Measurements from ENCODE around the gene PLEKHG4B.

The PLEKHG4B gene

GRCh38 chr5:76358-77169, 15.4 kb upstream of the PLEKHG4B start:
- Mint-ChIP-seq H3K27ac (no peak overlapping the region), H3K4me3 (no peak overlapping the region), H3K27me3 (ENCODE audit: low read depth) (peaks cover 49% of the 10 kb centered on the region), H3K4me1 (peaks cover 8% of the 10 kb centered on the region), H3K36me3 (ENCODE audit: low read depth) (no peaks in the 10 kb centered on the region), H3K9me3 (no peaks in the 10 kb centered on the region)
- no peak for TF ChIP-seq CTCF (IDR thresholded peaks at IDR 0.05; ENCODE audit: unreplicated experiment in 3 of 3)

GRCh38 chr5:77170-77501, 14.8 kb upstream of the PLEKHG4B start:
- H3K9me3 Mint-ChIP-seq: no peaks in the 10 kb centered on the region
- no peak for TF ChIP-seq CTCF (IDR thresholded peaks at IDR 0.05; ENCODE audit: unreplicated experiment in 3 of 3)
- no peak overlapping the region for H3K4me3 Mint-ChIP-seq
- peaks cover 47% of the 10 kb centered on the region for H3K27me3 Mint-ChIP-seq (ENCODE audit: low read depth)
- H3K27ac Mint-ChIP-seq: no peak overlapping the region
- peaks cover 10% of the 10 kb centered on the region for H3K4me1 Mint-ChIP-seq
- no peaks in the 10 kb centered on the region for H3K36me3 Mint-ChIP-seq (ENCODE audit: low read depth)

GRCh38 chr5:77546-77945, 14.4 kb upstream of the PLEKHG4B start:
- Mint-ChIP-seq H3K9me3 (no peaks in the 10 kb centered on the region), H3K4me3 (no peak overlapping the region), H3K27me3 (ENCODE audit: low read depth) (peaks cover 51% of the 10 kb centered on the region), H3K4me1 (peaks cover 14% of the 10 kb centered on the region), H3K36me3 (ENCODE audit: low read depth) (no peaks in the 10 kb centered on the region), H3K27ac (no peak overlapping the region)
- no peak for TF ChIP-seq CTCF (IDR thresholded peaks at IDR 0.05; ENCODE audit: unreplicated experiment in 3 of 3)

- Mint-ChIP-seq H3K4me1 (peaks cover 19% of the 10 kb centered on the region), H3K4me3 (no peak overlapping the region), H3K27me3 (ENCODE audit: low read depth) (peaks cover 57% of the 10 kb centered on the region), H3K27ac (no peak overlapping the region), H3K9me3 (no peaks in the 10 kb centered on the region), H3K36me3 (ENCODE audit: low read depth) (no peaks in the 10 kb centered on the region)
- TF ChIP-seq CTCF (IDR thresholded peaks at IDR 0.05; ENCODE audit: unreplicated experiment in 3 of 3): no peak
Observed at GRCh38 chr5:77957-78804, 13.8 kb upstream of the PLEKHG4B start.

- Mint-ChIP-seq H3K4me3 (no peak overlapping the region), H3K4me1 (peaks cover 19% of the 10 kb centered on the region), H3K36me3 (ENCODE audit: low read depth) (no peaks in the 10 kb centered on the region), H3K27me3 (ENCODE audit: low read depth) (peaks cover 57% of the 10 kb centered on the region), H3K27ac (no peak overlapping the region), H3K9me3 (no peaks in the 10 kb centered on the region)
- TF ChIP-seq CTCF (IDR thresholded peaks at IDR 0.05; ENCODE audit: unreplicated experiment in 3 of 3): no peak
Observed at GRCh38 chr5:78805-79149, 13.2 kb upstream of the PLEKHG4B start.
